Amygdala (tissue), 56 donors: ENCODE data around the gene KCTD16.

Experiments used
- DNase-seq, 56 donors: peaks; one replicate each; lab custom pipeline; 2025; lab: John Stamatoyannopoulos, UW

Gene KCTD16

GRCh38 chr5:144170276-144171024, at the start of gene KCTD16, which contains the start of gene YIPF5:
Gene KCTD16 (plus strand): TSS chr5:144170873.
Gene YIPF5 (minus strand): TSS chr5:144170659. CDS start chr5:144169955, 704 bp downstream.
- peak; percentile 59 to 97 (median 90) for DNase-seq

- DNase-seq: no peak
Observed at GRCh38 chr5:144121577-144121976, 49.1 kb upstream of the KCTD16 start.

GRCh38 chr5:144122081-144122480, 48.6 kb upstream of the KCTD16 start:
- no peak for DNase-seq

GRCh38 chr5:144122641-144123040, 48.0 kb upstream of the KCTD16 start:
- no peak for DNase-seq

- DNase-seq: no peak
Observed at GRCh38 chr5:144125163-144125726, 45.4 kb upstream of the KCTD16 start.

- no peak for DNase-seq
Observed at GRCh38 chr5:144126707-144127106, 44.0 kb upstream of the KCTD16 start.

- DNase-seq: no peak
Observed at GRCh38 chr5:144128844-144129243, 41.8 kb upstream of the KCTD16 start.

- DNase-seq: no peak
Observed at GRCh38 chr5:144130306-144130705, 40.4 kb upstream of the KCTD16 start.

GRCh38 chr5:144131261-144131660, 39.4 kb upstream of the KCTD16 start:
- DNase-seq: no peak

- DNase-seq: no peak
Observed at GRCh38 chr5:144133050-144133633, 37.5 kb upstream of the KCTD16 start.

GRCh38 chr5:144134194-144134826, 36.4 kb upstream of the KCTD16 start:
- no peak for DNase-seq

GRCh38 chr5:144135113-144135762, 35.4 kb upstream of the KCTD16 start:
- no peak for DNase-seq

- peak in 13 of 56 donors; percentile 1 to 40 (median 6) for DNase-seq
Observed at GRCh38 chr5:144139586-144139985, 31.1 kb upstream of the KCTD16 start.

- no peak for DNase-seq
Observed at GRCh38 chr5:144141585-144141984, 29.1 kb upstream of the KCTD16 start.

GRCh38 chr5:144142139-144142823, 28.4 kb upstream of the KCTD16 start:
- peak in 1 of 56 donors; percentile 17 for DNase-seq

- no peak for DNase-seq
Observed at GRCh38 chr5:144142824-144143162, 27.9 kb upstream of the KCTD16 start.

- DNase-seq: no peak
Observed at GRCh38 chr5:144143625-144144024, 27.0 kb upstream of the KCTD16 start.

- no peak for DNase-seq
Observed at GRCh38 chr5:144144956-144145751, 25.5 kb upstream of the KCTD16 start.

GRCh38 chr5:144151026-144151425, 19.6 kb upstream of the KCTD16 start:
- DNase-seq: no peak
